Lower lobe of right lung (tissue), 2 donors: Measurements from ENCODE around the gene PLEKHJ1. TPM values are rescaled to one million over a fixed set of nuclear protein-coding genes. Genes with fewer than 3 reads are reported as not detected.

Experiments
- ATAC-seq, 2 donors: fragments of 200-7000 bp; cut with Tn5 transposase; one replicate each; pipeline ENCODE4 v1.9.1; 2020 to 2022; ENCODE audit warnings: mild to moderate bottlenecking in 2 of 2, moderate library complexity in 2 of 2
- DNase-seq: peaks from one replicate; pipeline ENCODE4 v3.0.0-alpha.2; 2020
- H3K27ac ChIP-seq: fragments of 200-600 bp; one replicate; pipeline ENCODE4 v1.8.0; 2022
- H3K27me3 ChIP-seq: fragments of 200-600 bp; one replicate; pipeline ENCODE4 v1.8.0; 2022; ENCODE audit warnings: low read depth
- H3K36me3 ChIP-seq: fragments of 200-600 bp; one replicate; pipeline ENCODE4 v1.8.0; 2022; ENCODE audit warnings: mild to moderate bottlenecking
- H3K4me1 ChIP-seq: fragments of 200-600 bp; one replicate; pipeline ENCODE4 v1.8.0; 2022
- H3K4me3 ChIP-seq: fragments of 200-600 bp; one replicate; pipeline ENCODE4 v1.8.0; 2022; ENCODE audit warnings: mild to moderate bottlenecking
- H3K9me3 ChIP-seq: fragments of 200-600 bp; one replicate; pipeline ENCODE4 v1.8.0; 2022
- CTCF ChIP-seq: fragments of 200-600 bp; IDR thresholded peaks from one replicate; pipeline ENCODE4 v1.8.0; 2022; ENCODE audit warnings: antibody characterized with exemption, mild to moderate bottlenecking
- intact Hi-C: fragments of 100-400 bp; cut with DNase I; formaldehyde crosslinking; loops from one replicate; pipeline ENCODE4 v1.11.0; 2022
- total RNA-seq: library from RNA; stranded (reverse); fragmentation: NEBNext Ultra II Directional; extraction: Animal tissue kit (Norgen Biotek cat#: 25700); gene quantifications from one replicate; pipeline ENCODE4 v1.2.1, GENCODE V29; 2021
- donor health status: DM: no; HTN: yes; CAD: no; lungs with severe emphysema.

The PLEKHJ1 gene
- total RNA-seq, 1 donor from 2014 or later: 52.0 TPM

- no peak overlapping the region for H3K27ac ChIP-seq
- DNase-seq (no peak), ATAC-seq (no peak)
- intact Hi-C loops: no loop called here
- H3K9me3 ChIP-seq: no peaks in the 10 kb centered on the region
- peaks cover 53% of the 10 kb centered on the region for H3K36me3 ChIP-seq
- peaks cover 30% of the 10 kb centered on the region for H3K4me1 ChIP-seq
- no peaks in the 10 kb centered on the region for H3K27me3 ChIP-seq
- H3K4me3 ChIP-seq: no peak overlapping the region
- no peak for TF ChIP-seq CTCF
These were observed 2.4 kb downstream of the PLEKHJ1 start for GRCh38 chr19:2233601-2234280.

GRCh38 chr19:2232286-2233151, 3.6 kb downstream of the PLEKHJ1 start:
- H3K4me3 ChIP-seq: no peak overlapping the region
- H3K36me3 ChIP-seq: peaks cover 62% of the 10 kb centered on the region
- no peak overlapping the region for H3K27ac ChIP-seq
- DNase-seq (no peak), ATAC-seq (no peak)
- intact Hi-C loops: no loop called here
- H3K4me1 ChIP-seq: peaks cover 18% of the 10 kb centered on the region
- H3K9me3 ChIP-seq: no peaks in the 10 kb centered on the region
- no peak for TF ChIP-seq CTCF
- H3K27me3 ChIP-seq: no peaks in the 10 kb centered on the region

DNA sequence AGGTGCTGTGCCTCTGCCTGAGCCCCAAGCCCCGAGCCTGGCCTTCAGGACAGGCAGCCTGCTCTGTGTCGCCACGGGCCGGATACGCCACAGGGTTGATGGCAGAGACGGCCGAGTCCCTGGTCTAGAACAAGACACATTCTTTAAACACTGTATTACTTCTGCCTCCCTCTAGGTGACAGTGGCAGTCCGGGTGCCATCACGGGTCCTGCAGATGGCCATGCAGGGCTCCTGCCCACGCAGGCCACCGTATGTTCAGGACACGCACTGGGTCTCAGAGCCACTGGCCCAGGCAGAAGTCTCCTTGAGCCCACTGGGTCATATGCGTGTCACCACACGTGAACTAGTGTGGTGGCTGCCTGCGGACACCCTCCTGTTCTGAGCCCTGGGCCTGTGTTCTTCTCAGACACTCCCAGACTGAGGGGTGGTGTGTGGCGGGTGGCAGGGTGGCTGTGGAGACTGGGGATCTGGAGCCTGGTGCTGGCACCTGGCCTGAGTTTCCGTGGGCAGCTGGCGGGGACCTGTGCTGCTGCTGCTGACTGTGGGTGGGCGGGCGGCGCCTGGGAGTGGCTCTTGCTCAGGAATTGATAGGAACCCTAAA, 4.4 kb downstream of the PLEKHJ1 start:
- intact Hi-C loops: no loop called here
- Histone ChIP-seq H3K4me3 (no peak overlapping the region), H3K4me1 (peaks cover 14% of the 10 kb centered on the region), H3K9me3 (no peaks in the 10 kb centered on the region), H3K27ac (no peak overlapping the region), H3K36me3 (peaks cover 69% of the 10 kb centered on the region), H3K27me3 (no peaks in the 10 kb centered on the region)
- no peak for TF ChIP-seq CTCF
- no peak for DNase-seq
- ATAC-seq: no peak

DNA sequence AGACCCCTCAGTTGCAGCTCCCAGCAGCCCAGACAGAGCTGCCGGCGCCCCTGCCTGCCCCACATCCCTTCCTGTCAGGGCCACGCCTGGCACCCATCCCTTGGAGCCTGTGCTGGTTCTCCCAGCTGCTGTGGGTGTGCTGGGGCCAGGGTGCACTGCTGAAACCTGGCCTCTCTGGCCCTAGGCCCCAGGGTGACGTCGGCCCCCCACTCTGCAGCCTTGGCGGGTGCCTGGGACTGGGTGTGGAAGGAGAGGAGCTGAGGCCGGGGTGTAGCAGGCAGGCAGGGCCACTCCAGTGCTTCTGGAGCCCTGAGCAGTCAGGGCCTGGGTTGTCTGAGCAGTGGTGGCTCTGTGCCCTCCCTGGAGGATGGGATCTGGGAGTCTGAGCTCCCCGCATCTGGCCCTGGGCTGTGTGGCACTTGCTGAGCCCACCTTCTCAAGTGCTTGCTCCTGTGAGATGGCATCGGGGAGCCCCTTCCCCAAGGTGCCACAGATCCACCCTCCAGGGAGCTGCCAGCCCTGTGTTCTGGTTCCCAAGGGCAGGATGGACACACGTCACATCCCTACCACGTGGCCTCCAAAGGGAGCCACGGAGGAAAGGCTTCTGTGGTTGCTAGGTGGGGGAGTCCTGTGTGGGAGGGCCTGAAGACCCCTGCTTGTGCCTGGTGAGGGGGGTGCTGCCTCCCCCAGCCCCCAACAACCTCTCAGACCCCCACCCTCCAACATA, 5.2 kb downstream of the PLEKHJ1 start:
- H3K27ac ChIP-seq: no peak overlapping the region
- H3K27me3 ChIP-seq: no peaks in the 10 kb centered on the region
- H3K36me3 ChIP-seq: peaks cover 77% of the 10 kb centered on the region
- no peaks in the 10 kb centered on the region for H3K9me3 ChIP-seq
- no peak for DNase-seq
- ATAC-seq: no peak
- H3K4me3 ChIP-seq: no peak overlapping the region
- intact Hi-C loops: no loop called here
- H3K4me1 ChIP-seq: peaks cover 14% of the 10 kb centered on the region
- no peak for TF ChIP-seq CTCF

DNA sequence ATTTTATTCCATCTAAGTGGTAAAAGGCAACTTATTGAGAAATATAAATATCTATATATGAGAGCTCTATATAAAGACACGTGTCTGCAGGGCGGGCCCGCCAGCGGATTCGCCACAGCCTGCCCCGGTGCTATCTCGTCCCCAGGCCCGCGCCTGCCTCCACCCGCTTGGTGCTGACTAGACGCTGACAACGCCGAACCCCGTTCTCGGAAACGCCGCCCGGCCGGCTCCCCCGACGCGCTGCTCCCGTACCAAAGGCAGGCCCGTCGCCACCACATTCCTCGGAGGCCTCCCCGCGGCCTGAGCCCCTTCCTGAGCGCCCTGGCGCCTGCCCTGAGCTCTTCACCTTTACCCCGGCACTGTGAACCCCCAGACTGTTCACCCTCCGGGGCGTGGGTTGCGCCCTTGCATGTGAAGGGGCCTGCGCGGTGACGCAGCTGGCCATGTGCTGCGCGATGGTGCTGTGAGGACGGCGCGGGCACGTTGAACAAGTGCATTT, 6.0 kb downstream of the PLEKHJ1 start:
- no peaks in the 10 kb centered on the region for H3K9me3 ChIP-seq
- peaks cover 12% of the 10 kb centered on the region for H3K4me1 ChIP-seq
- H3K4me3 ChIP-seq: no peak overlapping the region
- no peaks in the 10 kb centered on the region for H3K27me3 ChIP-seq
- ATAC-seq (no peak), DNase-seq (no peak)
- TF ChIP-seq CTCF: no peak
- H3K27ac ChIP-seq: no peak overlapping the region
- H3K36me3 ChIP-seq: peaks cover 86% of the 10 kb centered on the region
- intact Hi-C loops: no loop called here
